Measurements from ENCODE around the gene ZNF75A. TPM values are rescaled to one million over a fixed set of nuclear protein-coding genes. Genes with fewer than 3 reads are reported as not detected.

Gene ZNF75A
- total RNA-seq, 1 donor from 2014 or later, result 28.2 TPM

DNA sequence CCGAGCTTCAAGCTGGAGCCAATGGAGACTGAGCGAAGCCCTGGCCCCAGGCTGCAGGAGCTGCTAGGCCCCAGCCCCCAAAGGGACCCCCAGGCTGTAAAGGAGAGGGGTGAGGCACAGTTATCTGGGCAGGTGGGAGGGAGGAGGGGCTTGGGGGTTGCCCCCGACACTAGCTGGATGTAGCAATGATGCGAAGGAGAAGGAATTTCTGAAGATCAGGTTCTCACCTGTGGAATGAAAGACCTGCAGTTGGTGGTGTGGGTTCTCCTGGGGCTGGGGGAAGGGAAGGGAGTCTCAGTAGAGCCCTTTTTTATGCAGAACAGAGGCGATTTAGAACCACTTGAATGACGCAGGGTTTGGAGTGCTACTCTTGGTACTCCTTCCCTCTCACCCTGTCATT, 20.2 kb upstream of the ZNF75A start:
- no peak for DNase-seq (ENCODE audit: low read depth)

DNA sequence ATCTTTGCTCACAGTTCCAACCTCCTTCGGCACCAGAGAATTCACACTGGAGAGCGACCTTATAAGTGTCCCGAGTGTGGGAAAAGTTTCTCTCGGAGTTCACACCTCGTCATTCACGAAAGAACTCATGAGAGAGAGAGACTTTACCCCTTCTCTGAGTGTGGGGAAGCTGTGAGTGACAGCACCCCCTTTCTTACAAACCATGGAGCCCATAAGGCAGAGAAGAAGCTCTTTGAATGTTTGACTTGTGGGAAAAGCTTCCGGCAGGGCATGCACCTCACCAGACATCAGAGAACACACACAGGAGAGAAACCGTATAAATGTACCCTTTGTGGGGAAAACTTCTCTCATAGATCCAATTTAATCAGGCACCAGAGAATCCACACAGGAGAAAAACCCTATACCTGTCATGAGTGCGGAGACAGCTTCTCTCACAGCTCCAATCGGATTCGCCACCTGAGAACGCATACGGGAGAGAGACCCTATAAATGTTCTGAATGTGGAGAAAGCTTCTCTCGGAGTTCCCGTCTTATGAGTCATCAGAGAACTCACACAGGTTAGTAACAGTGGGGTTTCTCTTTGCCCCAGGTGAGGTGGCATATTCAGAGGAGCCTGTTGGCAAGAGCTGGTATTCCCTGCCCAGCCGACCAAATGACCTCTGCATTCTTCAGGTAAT, 15.2 kb upstream of the ZNF75A start:
- no peak for DNase-seq (ENCODE audit: low read depth)

DNA sequence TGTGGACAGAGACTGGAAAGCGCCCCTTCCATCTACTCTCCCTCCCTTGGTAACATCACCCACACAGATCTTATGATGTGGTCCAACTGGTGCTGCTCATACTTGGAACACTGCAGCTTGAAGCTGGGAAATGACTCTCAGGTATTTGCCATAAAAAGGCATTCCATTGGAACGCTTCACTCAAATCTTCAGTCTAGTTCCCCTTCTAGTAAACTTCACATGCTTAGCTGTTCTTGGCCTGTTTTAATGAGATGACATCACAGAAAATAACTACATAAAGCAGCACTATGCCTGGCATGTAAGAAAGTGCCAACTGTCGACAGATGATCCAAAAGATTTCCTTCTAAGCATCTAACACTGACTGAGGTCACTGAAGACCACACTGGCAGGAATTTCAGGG, 12.7 kb upstream of the ZNF75A start:
- no peak for DNase-seq (ENCODE audit: low read depth)

DNA sequence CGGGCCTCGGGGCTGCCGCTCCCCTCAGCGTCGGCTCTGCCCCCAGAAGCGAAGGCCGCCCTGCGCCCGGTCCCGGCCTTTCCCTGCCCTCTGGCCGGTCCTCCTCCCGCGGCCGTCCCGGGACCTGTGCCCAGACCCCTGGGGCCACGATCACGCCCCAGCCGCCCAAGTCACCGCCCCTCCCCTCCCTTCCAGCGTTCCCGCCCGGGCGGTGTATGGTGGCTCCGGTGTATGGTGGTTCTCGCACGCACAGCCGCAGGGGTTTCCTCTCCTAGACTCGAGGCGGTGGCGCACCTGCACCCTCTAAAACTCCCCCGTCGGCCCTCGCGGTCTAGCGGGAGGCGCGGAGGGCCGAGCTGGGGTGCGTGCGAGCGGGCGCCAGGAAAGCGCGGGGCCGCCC, 10.1 kb upstream of the ZNF75A start:
- DNase-seq (ENCODE audit: low read depth), result no peak

DNA sequence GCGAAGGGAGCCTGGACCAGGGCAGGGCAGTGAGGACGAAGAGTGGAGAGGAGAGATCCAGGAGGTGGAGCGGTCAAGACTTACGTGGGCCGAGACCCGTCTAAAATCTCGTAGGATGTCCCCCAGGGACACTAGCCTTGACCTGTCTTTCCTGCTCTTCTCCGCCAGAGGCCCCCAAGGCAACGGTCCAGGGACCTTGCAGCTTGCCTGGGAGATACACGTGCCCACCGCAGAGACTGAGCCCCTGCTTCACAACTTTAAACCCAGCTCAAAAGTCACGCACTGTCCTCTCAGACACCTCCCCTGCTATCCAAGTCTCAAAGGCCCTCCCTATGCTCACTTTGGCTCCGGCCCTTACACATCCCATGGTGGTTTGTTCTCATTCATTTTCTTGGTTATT, 9.5 kb upstream of the ZNF75A start:
- no peak for DNase-seq (ENCODE audit: low read depth)

DNA sequence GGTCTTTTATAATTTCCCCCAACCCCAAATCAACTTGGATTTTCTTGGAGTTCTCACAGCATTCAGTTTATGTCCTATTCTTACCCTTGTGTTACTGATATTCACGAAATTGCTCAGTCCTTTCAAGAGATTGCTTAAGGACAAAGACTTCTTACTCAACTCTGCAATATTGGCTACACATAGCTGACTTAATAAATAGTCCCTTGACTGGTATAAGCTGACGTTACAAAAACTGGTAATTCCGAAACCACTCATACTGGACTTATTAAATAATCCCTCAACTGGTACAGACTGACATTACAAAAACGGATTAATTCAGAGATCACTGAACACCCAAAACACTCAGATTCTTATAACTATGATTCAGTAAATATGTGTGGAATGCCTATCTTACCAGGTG, 927 bp upstream of the ZNF75A start:
- no peak for DNase-seq (ENCODE audit: low read depth)

DNA sequence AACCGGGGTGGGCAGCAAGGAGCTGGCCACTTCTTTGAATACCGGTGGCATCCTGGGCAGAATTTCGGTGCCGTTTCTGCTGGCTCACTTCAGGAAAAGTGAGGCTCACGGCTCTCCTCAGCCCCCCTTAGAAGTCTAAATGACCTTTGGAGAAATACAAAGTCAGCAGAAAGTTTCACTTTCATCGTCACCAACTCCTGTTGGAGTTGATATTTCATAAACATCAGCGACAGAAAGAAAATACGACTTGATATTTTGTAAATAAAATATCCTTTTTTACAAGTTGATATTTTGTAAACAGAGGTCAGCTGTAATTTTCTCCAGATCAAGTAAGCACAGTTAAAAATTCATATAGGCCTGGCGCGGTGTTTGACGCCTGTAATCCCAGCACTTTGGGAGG, 781 bp downstream of the ZNF75A start:
- no peak for DNase-seq (ENCODE audit: low read depth)

DNA sequence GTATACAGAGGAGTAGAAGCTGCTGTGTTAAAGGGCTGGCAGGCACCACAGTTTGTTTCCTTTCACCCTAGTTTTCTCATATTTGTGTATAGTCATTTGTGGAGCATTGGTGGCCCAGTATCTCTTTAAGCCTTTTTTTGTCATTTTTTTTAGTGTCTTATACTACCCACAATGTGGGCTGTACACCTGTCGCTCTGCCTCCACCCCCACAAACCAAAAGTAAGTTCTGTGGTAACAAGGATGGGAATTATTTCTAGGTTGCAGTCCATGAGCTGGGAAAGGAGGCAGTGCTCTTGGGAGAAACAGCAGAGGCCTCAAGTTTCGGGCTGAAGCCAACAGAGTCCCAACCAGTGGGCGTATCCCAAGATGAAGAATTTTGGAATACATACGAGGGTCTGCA, 6.2 kb downstream of the ZNF75A start:
- DNase-seq (ENCODE audit: low read depth), result no peak

DNA sequence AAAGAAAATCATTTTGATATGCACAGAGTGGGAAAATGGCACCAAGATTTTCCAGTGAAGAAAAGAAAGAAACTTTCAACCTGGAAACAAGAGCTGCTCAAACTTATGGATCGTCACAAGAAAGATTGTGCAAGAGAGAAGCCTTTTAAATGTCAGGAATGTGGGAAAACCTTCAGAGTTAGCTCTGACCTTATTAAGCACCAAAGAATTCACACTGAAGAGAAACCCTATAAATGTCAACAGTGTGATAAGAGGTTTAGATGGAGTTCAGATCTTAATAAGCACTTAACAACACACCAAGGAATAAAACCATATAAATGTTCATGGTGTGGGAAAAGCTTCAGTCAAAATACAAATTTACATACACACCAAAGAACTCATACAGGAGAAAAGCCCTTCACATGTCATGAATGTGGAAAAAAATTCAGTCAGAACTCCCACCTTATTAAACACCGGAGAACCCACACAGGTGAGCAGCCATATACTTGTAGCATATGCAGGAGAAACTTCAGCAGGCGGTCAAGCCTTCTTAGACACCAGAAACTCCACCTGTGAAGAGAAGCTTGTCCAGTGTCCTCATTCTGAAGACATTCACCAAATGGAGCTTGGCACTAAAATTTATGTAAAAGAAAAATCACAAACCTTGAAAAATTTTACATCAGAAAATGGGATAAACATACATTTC, 12.2 kb downstream of the ZNF75A start:
- peak; percentile 9 for DNase-seq (ENCODE audit: low read depth)

DNA sequence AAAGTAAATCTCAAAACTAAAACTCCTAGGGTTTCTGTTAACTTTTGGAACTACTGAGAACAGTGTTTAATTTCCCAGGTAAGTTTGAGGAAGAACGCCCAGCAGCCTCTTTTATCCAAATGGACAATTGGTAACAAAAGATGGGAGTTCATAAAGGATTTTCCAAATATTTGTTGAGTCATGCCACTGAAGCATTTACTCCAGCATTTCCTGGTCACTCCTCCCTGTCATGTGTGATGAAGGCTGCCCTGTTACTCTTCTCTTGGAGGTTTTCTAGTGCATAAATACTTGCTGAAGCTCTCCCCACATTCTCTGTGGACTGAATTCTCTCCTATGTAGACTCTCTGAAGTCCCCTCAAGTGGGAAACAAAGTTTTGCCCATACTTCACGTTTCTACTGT, 16.5 kb downstream of the ZNF75A start:
- no peak for DNase-seq (ENCODE audit: low read depth)

DNA sequence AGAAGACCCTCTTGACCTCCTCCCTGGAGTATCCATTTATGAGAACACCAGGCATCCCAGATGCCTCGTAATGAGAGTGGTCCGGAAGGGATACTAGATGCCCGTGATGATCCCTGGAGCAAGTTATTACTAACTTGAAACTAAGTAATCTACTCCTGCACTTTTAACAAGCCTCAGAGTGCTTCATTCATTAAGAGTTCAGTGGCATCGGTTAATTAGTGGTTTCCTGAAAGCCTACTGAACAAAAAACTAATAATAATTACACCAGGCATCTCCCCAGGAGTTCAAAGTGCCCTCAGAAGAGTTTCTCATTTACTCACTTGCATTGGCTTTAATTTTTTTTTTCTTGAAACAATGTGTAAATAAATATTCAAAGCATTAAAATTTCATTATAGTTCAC, 22.2 kb downstream of the ZNF75A start:
- no peak for DNase-seq (ENCODE audit: low read depth)

DNA sequence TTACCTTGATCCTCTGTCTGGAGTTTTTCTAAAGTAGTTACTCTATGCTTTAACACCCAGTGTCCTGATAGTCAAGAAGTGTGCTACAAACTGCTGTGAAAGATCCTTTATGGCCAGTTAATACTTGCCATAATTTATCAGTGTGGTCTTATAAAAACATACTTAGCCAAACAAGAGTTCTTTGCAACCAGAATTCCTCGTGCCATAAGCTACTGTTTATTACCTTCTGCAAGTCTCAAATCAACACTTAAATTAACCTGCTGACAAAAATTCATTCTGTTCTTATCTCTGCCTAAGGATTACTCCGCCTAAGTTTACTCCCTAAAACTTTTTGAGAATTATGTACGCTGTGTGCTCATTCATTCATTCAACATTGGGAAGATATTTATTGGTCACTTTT, 22.8 kb downstream of the ZNF75A start:
- no peak for DNase-seq (ENCODE audit: low read depth)

DNA sequence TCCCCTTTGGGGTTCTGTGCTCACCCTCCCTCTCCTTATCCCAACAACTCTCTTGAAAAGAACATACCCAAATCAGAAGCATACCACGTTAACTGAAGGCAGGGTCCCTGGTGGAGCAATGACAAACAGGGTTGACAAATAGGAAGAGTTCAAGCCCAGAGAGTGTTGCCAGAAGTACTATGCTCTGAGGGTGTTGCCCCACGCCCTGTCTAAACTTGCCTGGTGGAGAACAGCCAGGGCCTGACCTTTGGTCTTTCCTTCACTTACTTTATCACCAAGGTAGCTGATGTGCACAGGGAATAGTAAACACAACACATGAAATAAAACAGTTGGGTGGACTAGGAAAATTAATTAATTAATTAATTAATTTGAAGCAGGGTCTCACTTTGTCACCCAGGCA, 23.3 kb downstream of the ZNF75A start:
- no peak for DNase-seq (ENCODE audit: low read depth)

DNA sequence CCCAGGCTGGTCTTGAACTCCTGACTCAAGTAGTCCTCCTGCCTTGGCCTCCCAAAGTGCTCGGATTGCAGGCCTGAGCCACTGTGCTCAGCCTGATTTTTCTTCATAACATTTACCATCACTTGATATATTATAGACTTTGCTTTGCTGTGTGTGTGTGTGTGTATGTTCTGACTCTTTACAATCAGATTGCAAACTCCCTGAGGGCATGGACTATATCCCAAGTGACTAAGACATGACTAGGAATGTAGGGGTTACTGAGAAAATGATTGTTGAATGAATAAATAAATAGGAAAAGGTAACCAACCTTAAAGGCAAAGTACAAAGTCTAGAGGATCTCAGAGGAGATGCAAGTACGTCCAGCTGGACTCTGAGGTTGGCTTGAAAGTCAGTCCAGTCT, 40.7 kb downstream of the ZNF75A start:
- DNase-seq (ENCODE audit: low read depth), result no peak

DNA sequence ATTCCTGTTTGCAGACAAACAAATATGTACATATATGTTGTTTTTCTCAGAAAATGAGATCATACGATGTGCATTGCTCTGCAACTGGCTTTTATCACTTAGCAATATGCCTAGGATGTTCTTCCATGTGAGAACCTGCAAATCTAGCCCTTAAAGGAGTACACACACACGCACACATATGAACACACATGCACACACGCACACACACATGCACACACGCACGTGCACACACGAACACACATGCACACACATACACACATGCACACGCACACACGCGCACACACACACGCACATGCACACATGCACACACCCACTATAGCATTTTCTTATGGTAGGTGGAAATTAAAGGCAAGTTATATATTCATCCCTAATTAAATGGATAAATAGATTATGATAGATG, 42.3 kb downstream of the ZNF75A start:
- no peak for DNase-seq (ENCODE audit: low read depth)

DNA sequence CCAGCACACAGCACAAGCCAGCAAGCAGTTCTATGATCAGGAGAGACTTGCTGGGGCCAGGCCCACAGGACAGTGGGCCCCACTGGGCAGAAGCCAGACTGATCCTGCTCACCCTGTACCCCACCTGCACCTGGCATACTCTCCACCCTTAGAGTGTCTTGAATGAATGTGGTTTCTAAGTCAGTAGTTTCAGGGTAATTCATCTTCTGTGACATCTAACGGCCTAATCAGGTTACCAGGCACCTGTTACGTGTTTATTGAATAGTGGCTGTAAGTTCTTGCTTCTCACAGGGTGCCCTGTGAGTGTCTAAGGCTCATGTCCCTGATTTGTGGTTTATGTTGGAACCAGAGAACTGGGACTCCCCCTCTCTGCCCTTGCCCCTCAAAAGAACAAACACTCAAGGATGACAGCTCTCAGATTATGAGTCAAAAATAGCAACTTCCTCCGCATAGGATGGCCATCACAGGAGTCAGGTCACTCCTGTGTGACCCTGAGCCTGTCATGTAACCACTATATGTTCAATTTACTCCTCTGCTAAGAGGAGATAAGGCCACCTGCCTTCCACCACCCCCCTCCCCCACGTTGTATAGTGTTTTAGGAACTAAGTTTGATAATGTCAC, 43.4 kb downstream of the ZNF75A start:
- no peak for DNase-seq (ENCODE audit: low read depth)

DNA sequence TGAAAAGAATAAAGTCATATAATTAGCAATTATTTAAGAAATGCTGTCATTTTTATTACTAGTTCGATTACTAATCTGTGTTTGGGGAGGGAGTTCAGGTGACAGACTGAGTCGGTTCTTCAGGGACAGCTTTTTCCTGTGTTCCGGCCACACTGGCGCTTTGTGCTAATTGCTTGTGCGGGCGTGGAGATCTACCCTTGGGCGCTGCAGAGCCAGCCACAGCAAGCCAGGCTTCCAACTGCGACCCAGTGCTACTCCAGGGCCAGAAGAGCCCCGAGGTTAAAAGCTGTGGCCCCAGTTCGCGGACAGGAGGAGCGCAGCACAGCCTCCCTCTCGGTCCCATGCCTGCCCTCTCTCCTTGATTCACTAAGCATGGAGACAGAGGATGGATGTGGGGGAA, 43.9 kb downstream of the ZNF75A start:
- no peak for DNase-seq (ENCODE audit: low read depth)

DNA sequence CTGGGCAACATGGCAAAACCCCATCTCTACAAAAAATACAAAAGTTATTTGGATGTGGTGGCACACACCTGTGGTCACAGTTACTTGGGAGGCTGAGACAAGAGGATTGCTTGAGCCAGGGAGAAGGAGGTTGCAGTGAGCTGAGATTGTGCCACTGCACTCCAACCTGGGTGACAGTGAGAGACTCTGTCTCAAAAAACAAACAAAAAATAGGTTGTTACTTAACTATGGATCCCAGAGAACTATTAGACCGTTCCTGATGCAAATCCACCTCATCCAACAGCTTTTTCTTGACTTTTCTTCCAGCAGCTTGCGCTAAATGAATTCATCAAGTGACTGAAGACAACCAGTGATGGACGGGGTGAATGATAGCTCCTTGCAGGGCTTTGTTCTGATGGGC, 50.3 kb downstream of the ZNF75A start, which contains the start of gene OR2C1:
Gene OR2C1, plus strand, starts transcription at position 301 of the 400 bp plus-strand sequence. Its CDS starts 52 bp downstream, at position 353.
- DNase-seq (ENCODE audit: low read depth), result no peak

DNA sequence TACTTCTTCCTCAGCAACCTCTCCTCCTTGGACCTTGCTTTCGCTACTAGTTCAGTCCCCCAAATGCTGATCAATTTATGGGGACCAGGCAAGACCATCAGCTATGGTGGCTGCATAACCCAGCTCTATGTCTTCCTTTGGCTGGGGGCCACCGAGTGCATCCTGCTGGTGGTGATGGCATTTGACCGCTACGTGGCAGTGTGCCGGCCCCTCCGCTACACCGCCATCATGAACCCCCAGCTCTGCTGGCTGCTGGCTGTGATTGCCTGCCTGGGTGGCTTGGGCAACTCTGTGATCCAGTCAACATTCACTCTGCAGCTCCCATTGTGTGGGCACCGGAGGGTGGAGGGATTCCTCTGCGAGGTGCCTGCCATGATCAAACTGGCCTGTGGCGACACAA, 50.8 kb downstream of the ZNF75A start:
- no peak for DNase-seq (ENCODE audit: low read depth)

DNA sequence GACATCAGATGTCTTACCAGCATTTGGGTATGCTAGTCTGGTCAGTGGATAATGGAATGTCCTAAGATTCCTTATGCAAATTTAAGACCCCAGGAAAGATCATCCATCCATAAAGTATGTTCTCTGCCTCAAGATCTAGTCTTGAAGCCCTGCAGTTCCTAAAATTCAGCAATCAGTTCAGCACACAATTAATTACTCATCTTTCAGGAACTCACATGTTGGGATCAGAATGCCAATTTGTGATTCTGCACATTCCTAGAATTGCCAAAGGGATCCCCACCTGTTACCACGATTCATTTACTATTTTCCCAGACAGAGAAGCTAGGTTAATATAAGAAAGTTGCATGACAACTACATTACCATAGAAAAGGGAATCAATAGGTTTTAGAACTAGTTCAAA, 53.6 kb downstream of the ZNF75A start:
- peak; percentile 32 for DNase-seq (ENCODE audit: low read depth)

DNA sequence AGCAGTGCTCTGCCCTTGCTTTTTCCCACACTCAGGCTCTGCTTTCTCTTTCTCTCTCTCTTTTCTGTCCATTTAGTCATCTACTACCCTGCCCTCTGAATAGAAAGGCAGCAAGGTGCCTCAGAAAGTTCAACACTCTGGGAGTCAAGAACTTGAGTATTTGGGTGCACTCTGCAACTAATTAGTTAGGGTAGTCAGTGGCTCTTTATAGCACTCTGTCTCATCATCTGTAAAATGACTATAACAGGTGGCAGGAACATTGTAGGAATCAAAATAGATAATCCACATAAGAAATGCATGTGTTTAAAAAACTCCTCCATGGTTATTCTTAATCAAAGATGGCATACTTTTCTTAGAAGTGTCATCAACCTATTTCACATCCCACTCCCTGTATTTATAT, 57.6 kb downstream of the ZNF75A start:
- no peak for DNase-seq (ENCODE audit: low read depth)

DNA sequence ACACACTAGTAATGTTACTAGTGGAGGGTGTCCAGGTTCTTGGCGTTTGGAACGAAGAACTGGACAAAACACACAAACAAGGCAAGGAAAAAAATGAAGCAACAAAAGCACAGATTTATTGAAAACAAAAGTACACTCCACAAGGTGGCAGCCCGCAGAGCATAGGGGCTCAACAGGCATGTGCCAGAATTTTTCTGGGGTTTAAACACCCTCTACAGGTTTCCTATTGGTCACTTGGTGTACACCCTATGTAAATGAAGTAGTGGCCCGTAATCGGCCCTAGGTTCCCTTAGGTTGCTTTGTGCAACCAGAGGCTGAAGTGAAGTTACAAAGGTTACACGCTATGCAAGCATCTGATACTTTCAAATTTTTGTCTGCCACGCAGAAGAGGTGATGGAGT, 58.5 kb downstream of the ZNF75A start:
- DNase-seq (ENCODE audit: low read depth), result no peak

DNA sequence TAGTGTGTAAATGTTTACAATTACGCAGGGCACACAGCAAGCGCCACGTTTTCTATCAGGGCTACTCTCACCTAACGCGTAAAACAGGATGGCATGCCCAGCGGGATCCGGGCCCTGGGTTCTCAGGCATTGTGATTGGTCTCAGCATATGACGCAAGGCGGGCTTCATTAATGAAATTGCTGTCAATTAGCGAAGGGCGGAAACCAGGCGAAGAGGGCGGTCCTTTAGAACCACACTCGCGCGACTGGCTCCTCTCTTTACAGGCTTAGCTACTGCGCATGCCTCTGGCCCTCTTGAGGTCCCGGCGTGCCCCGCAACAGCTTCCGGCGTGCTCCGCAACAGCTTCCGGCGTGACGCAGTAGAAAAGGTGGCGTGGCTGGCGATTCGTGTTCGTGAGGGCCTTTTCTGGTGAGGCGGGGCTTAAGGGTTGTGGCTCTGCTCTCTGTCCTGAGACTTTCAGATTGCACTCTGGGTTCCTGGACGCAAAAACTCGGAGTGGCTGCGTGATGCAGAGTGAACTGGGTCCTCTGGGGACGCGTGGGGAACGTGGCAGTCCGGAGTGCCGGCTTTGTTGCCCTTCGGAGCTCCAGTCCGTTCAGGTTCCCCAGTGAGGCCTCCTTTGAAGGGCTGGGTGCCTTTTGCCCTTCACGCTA, 59.6 kb downstream of the ZNF75A start:
- DNase-seq (ENCODE audit: low read depth), result peak; percentile 83
